NOMO-1 treated with dmso at 0.1 percent for 144 hours (cell line): ENCODE results near the gene LRIG1.

Source experiments
- DNase-seq: peaks from one replicate; lab custom pipeline; 2025; ENCODE audit not compliant: unreplicated experiment; lab: John Stamatoyannopoulos, UW

The LRIG1 gene

DNA sequence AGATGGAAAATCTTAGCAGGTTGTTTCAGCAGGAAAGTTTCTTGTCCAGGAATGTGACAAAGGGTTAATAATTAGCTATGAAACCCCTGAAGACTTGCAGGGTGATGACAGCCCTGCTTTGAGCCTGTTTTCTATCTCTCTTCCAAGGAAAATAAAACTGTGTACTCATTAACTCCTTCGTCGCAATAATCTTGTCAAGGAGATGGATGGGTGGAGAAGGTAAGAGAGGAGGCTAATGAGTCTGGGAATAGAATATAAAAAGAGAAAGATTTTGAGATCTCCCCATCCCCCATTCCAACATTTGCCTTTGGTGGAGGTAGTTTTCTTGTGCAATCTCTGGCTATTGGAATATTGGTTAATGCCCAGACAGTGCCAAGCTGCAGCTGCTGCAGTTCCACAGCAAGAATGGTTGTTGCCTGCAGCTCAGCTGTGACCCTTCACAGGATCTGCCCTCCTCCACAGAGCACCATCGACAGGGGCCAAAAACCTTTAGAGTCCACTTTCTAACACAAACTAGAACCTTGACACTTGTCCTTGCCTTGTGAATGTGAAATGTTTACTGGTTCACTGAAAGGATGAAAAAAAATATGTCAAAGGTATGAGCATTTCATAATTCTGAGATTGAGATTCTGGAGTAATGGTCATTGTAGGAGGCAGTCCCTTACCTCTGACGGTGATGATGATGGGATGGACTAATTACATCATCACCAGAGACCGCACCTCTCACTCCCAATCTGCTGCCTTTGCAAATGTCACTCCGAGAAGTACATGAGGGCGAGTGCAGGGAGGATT lies 4.2 kb upstream of the LRIG1 start:
- no peak for DNase-seq

DNA sequence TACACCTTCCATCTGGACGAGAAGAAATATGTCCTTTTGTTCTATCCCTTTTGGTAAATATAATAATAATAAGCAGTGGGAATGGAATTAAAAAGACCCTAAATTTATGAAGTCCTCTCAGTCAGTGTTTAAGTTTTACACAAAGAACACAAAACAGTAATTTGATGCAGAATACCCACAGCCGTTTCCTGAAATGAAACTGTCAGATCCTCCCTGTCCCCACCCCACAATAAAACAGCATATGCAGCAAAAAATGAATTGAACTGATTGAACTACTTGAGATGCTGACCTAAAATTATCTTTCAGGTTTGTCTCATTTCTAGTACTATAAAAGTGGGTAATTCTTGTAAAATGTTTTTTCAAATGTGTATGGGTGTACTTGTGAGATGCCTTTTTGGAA lies 2.2 kb upstream of the LRIG1 start:
- DNase-seq, result no peak

DNA sequence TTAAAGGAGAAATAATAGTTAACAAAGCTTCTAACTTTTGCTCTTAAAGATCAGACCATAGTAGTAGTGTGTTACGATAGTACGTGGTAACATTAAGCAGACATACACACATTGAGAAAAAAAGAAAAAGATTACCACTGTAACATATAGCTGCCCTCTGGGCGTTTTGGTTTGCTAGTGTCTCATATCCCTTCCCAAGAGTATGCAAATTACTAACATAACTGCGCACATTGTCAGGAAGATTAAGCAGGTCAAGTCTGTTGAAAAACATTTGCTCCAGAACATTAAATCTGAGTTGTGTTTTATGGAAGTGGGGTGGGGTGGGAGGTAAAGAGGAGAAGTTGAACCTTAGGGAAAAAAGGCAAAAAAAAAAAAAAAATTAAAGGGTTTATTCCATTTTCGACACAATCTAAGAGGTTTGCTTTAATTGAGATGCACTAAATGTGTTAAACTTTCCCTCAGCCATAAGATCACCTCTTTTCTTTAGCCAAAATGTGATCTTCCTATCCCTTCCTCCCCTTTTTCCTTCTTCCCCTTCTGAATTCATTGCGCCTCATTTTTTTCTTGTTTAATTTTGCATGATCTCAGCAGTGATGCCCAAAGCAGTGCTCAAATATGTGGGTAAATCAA lies 1.5 kb upstream of the LRIG1 start:
- no peak for DNase-seq

DNA sequence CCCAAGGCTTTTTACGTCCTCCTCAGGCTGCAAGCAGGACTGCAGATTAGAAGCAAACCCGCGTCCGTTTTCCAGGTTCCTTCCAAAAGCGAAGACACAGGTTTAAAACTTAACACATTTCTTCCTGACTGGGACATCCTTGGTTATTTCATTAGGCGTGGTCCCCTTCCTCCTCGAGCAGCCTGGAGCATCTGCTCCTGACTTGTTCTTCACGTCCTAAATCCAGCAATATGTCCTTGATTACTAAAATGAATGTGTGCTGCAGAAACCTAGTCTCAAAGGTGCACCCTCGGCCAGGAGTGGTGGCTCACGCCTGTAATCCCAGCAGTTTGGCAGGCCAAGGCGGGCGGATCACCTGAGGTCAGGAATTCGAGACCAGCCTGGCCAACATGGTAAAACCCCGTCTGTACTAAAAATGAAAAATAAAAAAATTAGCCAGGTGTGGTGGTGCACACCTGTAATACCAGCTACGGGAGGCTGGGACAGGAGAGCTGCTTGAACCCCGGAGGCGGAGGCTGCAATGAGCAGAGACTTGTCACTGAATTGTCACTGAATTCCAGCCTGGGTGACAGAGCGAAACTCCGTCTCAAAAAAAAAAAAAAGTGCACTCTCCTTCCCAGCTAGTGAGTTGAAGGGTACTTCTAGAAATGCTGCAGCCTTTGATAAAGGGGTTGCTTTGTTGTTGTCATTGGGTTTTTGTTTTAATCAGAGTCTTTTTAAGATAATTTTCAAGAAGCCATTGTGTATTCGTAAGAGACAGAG lies 842 bp upstream of the LRIG1 start:
- no peak for DNase-seq

DNA sequence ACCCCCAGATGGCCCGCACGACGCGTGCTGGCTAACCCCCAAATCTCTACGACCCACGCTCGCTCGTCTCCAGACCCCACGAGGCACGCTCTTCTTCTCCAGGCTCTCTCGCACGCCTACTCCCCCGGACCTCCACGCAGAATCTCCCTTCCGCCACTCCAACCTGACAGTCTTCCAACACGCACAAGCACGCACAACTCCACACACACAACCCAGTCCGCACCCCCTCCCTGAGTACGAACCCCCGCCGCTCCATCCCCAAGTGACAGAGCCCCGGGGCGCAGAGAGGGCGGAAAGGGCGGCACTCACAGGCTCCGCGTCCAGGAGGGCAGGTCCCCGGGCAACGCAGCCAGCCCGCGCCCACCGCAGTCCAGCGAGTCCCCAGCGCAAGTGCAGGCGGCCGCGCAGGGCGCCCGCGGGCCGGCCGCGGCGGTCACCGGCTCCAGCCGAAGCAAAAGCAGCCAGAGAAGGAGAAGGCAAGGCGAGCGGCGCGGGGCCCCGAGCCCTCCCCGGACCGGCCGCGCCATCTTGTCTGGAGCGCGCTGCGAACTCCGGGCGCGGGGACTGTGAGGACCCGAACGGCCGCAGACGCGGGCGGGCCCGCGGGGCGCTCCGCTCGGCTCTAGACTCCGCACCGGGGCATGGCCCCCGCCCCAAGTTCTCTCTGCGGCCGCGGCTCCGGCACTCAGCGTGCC lies 794 bp downstream of the LRIG1 start:
- no peak for DNase-seq

DNA sequence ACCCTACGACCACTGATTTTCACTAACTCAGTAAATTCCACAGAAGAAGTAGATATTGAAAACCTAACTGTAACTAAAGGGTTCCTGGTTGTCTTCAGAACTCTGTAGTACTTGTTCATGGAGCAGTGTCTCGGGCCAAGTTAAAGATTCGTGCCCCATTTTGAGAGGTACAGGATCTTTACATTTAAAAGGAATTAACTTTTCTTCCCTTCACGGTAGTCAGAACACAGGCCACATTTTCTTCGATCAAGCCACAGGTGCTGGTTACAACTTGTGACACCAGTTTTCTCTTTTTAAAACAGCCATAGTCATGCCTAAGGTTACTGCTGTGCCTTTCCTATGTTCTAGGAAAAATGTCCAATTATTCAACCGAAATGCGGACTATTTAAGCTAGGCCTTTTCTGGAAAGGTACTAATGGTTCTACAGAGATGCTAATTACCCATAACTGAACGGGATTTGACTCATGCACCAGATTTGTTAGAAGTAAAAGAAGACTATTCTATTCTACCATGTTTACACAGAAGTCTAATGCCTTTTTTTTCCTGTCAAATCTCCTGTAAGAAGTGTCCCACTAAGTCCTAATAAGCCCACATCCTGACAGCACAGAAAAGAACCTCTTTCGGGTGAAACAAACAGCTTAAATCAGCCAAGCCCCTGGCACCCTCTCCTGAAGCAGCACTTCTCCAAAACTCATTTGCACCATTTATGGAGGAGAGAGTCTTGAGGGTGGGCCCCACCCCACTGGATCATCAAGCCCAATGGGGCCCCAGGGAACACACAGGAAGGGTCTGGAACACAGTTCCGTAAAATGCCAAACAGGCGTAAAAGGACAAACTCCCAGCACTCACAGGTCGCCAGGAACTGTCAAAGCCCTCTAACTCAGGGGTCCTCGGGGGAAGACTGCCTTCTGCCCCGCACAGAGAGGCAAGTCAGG lies 1.9 kb downstream of the LRIG1 start:
- DNase-seq, result no peak

DNA sequence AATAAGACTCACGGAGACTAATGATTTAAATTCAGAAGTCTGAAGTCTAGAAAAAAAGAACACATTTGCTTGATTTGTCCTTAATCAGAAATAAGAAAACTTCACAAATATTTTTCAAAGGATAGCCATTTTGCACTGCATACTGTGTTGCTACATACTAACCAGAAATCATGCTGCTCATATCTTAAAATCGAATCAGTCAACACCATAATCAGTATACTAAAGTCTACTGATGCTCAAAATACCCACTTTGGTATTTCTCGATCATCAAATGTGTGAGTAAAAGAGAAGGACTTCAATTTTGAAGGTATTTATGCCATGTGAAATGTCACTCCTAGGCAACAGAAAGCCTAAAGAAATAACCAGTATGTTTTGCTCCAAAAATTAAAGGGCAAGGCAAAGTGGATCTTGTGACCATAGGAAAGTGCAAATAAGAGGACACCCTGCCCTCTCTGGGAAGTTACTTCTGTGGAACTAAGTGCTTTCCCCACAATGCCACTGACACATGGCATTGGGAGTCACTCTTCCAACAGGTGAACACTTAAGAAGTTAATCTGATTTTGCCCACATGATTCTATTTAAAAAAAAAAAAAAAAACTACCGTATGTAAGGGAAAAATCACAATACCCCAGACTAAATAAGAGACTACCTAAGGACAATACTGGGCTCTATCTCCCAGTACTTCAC lies 2.7 kb downstream of the LRIG1 start:
- no peak for DNase-seq

DNA sequence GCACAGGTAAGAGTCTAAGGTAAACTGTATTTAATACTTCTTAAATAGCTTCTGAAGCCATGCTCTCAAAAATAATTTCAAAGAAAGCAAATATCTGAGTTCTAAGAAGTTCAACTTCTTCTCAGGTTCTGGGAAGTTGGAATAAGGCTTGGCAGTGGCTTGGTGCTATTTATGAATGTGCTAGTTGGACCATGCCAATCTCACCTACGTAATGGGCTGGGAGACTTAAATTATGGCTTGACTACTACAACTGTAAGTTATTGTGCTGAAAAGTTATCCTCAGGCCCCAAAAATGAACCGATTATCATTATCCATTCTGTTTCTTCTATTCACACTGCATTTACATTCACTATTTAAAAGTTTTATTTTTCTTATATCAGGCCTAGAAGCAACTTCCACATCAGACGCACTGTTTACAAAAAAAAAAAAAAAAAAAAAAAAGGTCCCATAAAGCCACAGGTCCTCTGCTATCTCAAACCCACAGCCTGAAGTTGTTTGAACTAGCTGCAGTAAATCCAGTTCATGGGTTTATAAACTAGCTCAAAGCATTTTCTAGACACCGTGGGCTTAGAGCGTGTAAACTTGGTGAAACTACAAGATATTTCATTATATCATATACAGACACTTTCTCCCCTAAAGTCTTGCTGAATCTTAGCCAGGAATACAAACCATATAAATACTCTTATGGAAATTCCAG lies 3.4 kb downstream of the LRIG1 start:
- DNase-seq, result no peak

DNA sequence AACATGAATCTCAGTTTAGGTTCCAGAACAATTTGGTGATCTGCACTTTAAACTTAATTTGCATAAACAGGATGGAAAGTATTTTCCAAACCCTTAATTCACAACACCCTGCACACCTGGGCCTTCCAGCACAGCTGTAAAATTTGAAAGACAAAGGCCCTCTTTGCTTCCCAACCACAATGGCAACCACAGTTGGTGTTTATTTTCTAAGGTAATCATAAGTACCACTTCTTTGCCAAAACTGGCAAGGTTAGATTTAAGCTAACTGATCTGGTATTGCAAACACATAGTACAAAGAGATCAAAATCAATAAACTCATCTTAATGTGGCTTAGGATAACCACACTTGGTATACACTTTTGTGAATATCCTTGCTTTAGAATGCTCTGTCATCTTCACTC lies 4.1 kb downstream of the LRIG1 start:
- DNase-seq, result no peak

DNA sequence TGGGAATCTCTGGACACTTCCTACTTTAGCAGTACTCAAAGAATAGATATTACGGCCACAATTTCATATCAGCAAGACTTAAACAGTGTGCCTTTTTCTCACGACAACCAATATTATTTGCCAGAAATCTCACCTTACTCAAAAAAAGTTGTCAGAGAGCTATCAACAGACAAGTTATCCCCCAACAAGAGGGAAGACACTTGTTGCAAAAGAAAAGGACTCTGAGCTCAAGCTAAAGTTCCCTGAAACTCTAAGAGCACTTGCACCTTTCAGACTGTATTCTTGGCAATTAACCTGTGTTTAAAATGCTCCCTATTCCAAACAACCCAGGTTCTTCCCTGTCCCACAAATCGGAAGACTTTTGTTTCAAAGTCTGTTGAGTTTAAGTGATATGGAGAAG lies 4.5 kb downstream of the LRIG1 start:
- DNase-seq, result no peak

DNA sequence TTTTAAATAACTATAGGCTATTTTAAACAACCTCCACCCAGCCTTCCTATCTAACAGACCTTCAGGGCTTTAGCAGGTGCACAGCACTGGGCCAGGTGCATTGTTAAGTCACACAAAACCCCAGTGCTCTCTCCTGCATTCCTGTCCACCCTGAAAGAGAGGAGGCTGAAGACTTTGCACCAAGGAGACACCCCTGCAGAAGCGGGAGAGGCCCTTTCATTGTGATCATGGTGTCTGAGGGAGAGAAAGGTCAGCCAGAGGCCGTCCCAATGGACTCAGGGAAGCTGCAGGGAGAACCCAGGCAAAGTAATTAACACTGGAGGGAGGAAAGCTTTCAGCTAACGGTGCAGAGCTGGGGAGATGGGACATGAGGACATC lies 5.2 kb downstream of the LRIG1 start:
- no peak for DNase-seq

DNA sequence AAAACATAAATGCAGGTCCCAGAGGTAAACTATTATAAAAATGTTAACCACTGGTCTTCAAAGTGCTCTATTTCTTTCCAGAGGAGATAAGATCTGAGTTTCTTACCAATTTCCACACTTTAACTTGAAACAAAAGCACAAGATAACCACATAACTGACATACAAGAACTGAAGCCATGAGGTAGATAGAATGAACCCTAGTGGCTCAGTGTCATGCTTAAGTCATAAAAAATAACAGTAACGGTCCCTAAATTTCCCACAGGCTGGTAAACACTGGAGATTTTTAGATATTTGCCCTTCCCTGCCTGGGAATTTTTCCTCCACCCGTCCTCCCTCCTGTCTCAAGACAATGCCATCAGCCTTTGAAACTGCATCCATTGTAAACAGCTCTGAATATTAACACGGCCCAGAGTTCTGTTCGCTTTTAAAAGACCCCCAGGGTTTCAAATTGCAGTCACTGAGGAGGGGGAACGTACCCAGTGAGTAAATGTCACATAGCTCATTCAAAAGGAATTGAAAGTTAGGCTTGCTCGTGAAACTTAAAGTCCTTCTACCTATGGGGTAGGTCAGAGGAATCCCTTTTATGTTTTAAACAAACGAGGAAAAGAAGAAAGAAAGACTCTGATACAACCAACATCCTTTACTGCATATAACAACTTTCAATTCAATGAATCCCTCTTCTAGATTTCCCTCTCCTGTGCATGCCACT lies 5.7 kb downstream of the LRIG1 start:
- DNase-seq, result no peak

DNA sequence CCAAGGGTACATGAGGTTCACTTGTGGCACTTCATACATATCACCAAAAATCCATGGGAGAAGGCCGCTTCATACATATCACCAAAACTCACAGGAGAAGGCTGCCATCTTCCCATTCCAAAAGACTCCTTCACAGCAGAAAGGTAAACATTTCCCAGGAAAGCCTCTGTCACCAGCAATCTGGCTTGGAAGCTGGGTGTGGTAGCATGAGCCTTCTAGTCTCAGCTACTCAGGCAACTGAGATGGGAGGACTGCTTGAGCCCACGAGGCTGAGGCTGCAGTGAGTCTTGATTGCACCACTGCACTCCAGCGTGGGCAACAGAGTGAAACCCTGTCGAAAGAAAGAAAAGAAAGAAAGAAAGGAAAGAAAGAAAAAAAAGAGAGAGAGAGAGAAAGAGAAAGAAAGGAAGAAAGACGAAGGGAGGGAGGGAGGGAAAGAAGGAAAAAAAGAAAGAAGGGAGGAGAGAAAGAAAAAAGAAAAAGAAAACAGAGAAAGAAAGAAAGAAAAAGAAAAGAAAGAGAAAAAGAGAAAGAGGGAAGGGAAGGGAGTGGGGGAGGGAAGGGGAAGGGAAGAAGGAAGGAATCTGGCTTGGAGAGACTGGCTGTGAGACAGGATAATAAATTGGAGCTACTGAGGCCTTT lies 7.2 kb downstream of the LRIG1 start:
- DNase-seq, result no peak

DNA sequence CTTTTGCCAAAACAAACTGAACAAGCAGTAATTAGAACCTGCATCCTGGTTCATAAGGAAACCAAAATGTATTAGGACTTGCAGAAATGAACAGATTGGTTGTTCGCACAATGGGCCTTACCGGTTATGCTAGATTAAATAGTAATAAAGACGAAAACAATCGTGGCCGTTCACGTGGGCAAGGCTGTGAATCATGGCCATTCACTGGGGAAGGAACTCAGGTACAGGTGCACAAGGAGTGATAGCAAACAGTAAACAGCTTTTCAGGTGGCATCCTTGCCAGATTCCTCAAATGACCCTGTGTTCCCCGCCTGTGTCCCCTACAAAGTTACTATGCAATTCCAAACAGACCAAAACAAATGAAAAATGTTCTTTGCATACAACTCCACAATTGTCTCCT lies 8.2 kb downstream of the LRIG1 start:
- no peak for DNase-seq

DNA sequence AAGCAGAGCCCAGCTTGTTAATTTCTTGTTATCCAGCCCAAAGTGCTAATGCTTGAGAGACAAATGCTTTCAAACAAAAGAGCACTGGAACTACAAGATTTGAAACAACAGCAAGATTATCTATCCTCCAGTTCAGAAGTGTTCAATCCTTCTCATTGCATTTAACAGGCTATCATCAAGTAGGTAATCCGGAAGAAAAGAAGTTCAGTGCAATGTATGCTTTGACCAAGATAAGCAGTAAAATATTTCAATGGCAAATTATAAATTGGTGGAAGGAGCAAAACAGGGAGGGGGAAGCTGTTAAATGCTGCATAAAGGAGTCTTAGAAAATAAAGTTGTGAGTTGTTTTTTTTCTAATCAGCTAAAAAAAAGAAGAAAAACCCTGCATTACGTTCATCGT lies 8.8 kb downstream of the LRIG1 start:
- DNase-seq, result no peak

DNA sequence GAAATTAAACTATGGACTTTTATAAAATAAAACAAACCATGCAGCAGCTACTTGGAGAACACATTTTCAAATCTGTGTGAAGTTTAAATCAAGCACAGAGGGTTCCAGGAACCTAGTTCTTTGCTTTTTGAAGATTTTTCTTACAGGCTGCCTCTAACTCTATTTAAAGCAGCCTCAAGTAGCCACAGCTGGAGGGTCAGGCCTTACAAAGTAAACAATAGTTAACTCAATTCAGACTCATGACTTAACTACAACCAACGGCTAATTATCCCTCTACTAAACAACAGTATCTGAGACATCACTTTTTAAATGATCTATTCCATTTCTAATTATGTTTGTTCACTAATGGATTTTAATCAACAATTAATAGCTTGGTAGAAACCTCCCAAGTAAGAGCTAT lies 9.8 kb downstream of the LRIG1 start:
- DNase-seq, result no peak

DNA sequence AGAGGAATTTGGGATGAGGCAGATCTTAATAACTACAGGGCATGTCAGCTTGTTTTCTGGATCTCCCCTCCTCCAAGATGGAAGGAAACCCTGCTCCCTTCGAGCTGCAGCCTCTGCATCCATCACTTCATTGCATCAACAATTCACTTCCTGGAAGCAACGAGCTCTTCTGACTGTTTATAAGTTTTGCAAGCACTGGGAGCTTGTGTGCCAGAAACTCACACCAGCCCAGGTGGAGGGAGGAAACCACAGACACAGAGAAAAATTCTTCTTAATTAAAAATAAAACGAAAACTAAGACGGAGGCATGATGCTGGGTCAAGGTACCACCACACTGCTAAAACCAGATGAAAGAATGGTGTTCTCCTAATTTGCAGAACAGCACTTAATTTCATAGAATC lies 10.6 kb downstream of the LRIG1 start:
- no peak for DNase-seq

DNA sequence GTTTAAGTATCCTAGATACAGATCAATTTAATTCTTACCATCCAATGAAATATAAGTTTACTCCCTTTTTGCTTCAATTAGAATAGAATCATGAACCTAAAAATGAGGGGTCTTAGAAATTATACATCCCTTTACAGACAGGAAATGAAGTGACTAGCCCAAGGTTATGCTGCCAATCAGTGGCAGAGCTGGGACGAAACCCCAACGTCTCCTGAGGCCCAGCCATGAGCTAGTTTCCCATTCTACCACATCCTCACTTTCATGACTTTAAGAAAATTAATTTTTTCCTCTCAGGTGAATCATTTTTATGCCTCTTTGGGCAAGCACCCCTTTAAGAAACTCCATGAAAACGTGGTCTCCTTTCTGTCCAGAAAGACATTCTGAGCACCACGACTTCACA lies 11.2 kb downstream of the LRIG1 start:
- no peak for DNase-seq
